Mucosa of stomach (tissue), 1 donor: ENCODE data around the gene RNASE4.

Source experiments
- H3K27me3 ChIP-seq: one replicate; pipeline ENCODE4 v1.7.0; 2013; ENCODE audit warnings: mild to moderate bottlenecking, low read length; ENCODE audit not compliant: control insufficient read depth, insufficient read depth
- H3K36me3 ChIP-seq: one replicate; pipeline ENCODE4 v1.7.0; 2013; ENCODE audit warnings: low read length; ENCODE audit not compliant: control insufficient read depth, insufficient read depth
- H3K4me1 ChIP-seq: one replicate; pipeline ENCODE4 v1.7.0; 2013; ENCODE audit warnings: mild to moderate bottlenecking, low read length; ENCODE audit not compliant: control insufficient read depth, insufficient read depth
- H3K4me3 ChIP-seq: one replicate; pipeline ENCODE4 v1.7.0; 2013; ENCODE audit warnings: low read length
- H3K9ac ChIP-seq: one replicate; pipeline ENCODE4 v1.7.0; 2013; ENCODE audit warnings: mild to moderate bottlenecking, low read length, moderate library complexity
- H3K9me3 ChIP-seq: one replicate; pipeline ENCODE4 v1.7.0; 2013; ENCODE audit warnings: mild to moderate bottlenecking, low read length, moderate library complexity; ENCODE audit not compliant: control insufficient read depth
- donor health status: Pancreatic carcinoma.

Gene RNASE4

DNA sequence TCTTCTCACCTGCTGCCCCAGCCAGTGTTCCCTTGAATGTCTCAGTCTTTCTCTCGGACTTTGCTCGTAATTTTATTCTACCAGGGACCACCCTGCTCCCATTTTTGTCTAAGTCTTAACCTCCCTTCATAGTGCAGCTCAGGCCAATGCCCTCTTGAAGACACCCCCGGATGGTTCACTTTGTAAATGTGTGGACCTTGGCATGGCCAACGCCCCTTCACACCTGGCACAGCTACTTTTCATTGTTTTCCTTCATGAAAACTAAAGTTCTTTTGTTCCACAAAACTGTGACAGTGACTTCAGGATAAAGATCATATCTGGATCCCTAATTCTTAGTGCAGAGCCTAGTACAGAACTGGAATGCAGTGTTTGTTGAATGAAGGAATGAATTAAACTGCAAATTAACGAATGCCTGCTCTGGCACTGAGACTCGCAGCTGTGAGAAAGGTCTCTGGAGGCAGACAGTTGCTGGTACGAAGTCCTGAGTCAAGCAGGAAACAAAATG lies 3.5 kb upstream of the RNASE4 start:
- H3K9ac ChIP-seq: peak overlapping the region; percentile 99
- no peaks in the 10 kb centered on the region for H3K36me3 ChIP-seq
- peaks cover 20% of the 10 kb centered on the region for H3K4me1 ChIP-seq
- no peaks in the 10 kb centered on the region for H3K27me3 ChIP-seq
- H3K4me3 ChIP-seq: peak overlapping the region; percentile 91
- H3K9me3 ChIP-seq: no peaks in the 10 kb centered on the region

DNA sequence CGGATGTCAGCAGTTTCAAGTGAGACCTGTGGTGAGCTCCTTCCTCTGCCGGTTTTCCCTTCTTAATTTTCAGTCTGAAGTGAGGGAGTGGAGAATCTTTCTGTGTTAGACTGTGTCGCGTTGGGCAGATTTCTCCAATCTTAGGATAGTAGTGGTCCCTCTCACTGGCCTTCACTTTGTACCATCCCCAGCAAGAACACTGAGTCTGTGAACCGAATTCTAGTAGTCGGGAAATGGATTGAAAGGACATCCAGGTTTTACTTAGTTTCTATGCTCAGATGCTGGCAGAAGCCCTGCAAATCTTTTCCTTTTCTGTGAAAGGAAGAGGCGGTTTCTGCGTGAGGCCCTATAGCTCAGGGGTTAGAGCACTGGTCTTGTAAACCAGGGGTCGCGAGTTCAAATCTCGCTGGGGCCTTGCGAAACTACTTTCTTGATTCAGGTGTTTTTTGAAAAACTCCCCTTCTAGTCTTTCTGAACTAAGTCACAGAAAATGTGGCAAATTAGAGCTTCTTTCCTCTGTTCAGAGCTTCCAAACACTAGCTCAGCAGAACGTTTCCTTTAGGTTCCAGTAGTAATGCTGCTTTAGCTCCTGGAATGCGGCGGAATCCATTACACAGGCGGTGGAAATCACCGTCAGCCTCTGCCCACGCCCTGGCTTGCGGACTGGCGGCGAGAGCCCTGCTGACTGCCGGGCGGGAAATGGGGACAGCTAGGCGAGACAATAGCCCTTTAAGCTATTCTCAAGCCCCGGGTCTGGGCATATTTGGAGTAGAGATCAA lies 2.8 kb upstream of the RNASE4 start:
- peak overlapping the region; percentile 91 for H3K4me3 ChIP-seq
- peak overlapping the region; percentile 99 for H3K9ac ChIP-seq
- no peaks in the 10 kb centered on the region for H3K9me3 ChIP-seq
- no peaks in the 10 kb centered on the region for H3K36me3 ChIP-seq
- no peaks in the 10 kb centered on the region for H3K27me3 ChIP-seq
- peaks cover 20% of the 10 kb centered on the region for H3K4me1 ChIP-seq

DNA sequence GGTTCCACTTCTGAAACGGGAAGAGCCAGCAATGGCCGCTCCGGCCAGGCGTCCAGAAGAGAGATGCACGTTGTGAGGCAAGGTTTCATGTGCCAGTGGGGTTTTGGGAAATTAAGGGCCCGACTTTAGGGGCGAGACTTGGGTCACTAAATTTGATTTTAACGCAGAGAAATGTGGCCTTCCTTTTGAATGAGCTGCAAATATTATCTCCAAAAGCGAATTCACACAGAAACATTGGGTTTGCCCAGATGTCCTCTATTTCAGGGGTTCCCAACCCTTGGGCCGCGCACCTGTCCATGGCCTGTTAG lies 2.3 kb upstream of the RNASE4 start:
- Histone ChIP-seq H3K27me3 (no peaks in the 10 kb centered on the region), H3K9me3 (no peaks in the 10 kb centered on the region), H3K4me1 (peaks cover 20% of the 10 kb centered on the region), H3K36me3 (no peaks in the 10 kb centered on the region), H3K4me3 (peak overlapping the region; percentile 91), H3K9ac (peak overlapping the region; percentile 99)

DNA sequence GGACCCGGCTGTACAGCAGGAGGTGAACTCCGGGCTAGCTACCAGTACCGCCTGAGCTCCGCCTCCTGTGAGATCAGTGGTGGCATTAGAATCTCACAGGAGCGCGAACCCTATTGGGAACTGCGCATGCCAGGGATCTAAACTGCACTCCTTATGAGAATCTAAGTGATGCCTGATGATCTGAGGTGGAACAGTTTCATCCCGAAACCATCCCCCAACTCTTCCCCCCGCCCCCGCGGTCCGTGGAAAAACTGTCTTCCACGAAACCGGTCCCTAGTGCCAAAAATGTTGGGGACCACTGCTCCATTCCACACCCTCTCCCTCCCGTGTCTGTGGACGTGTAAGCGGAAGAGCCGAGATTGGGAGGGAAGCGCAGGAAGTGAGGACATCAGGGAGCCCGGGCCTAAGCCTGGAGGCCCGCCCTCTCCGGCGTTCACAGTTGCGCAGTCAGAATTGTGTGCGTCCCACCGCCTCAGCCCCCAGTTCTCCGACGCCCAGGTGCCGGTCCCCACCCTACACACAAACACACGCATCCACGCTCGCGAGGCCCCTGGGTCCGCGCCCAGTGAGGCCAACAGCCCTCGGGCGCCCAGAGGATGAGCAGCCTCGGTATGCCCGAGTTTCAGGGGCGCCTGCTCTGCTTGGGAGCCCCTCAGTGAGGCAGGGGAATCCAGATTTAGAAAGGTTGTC lies 1.8 kb upstream of the RNASE4 start:
- Histone ChIP-seq H3K4me3 (peak overlapping the region; percentile 91), H3K36me3 (no peaks in the 10 kb centered on the region), H3K4me1 (peaks cover 20% of the 10 kb centered on the region), H3K27me3 (no peaks in the 10 kb centered on the region), H3K9me3 (no peaks in the 10 kb centered on the region), H3K9ac (peak overlapping the region; percentile 99)

DNA sequence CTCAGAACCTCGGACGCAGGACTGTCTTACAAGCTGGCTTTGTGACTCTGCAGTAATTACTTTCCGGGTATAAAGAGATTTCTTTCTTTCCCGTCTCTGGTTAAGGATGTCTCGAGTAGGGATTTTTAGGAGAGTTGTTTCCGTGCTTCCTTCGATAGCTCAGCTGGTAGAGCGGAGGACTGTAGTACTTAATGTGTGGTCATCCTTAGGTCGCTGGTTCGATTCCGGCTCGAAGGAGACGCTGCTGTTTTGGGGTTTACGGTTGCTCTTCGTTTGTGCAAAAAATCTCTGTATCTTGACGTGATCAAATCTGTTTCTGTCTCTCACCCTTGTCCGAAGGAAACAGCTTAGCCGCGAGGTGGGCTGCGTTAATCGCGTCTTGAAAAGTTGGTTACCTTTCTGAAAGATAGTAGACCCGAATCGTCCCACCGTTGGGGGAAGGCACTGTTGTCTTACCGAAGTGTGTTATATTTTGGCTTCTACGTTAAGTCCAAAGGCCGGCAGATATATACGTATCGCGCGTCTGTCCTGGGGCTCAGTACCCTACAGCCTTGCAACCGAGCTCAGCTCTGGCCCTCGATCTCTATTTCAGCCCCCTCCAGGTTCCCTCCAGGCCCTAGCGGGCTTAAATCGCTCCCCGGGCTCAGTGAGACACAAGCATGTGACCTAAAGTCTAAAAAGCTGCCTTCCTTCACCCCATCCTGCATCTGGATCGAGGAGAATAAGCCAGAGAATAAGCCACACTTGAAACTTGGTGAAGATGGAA lies 1.1 kb upstream of the RNASE4 start:
- peaks cover 27% of the 10 kb centered on the region for H3K4me1 ChIP-seq
- H3K4me3 ChIP-seq: peak overlapping the region; percentile 91
- H3K27me3 ChIP-seq: no peaks in the 10 kb centered on the region
- peak overlapping the region; percentile 99 for H3K9ac ChIP-seq
- no peaks in the 10 kb centered on the region for H3K9me3 ChIP-seq
- no peaks in the 10 kb centered on the region for H3K36me3 ChIP-seq

DNA sequence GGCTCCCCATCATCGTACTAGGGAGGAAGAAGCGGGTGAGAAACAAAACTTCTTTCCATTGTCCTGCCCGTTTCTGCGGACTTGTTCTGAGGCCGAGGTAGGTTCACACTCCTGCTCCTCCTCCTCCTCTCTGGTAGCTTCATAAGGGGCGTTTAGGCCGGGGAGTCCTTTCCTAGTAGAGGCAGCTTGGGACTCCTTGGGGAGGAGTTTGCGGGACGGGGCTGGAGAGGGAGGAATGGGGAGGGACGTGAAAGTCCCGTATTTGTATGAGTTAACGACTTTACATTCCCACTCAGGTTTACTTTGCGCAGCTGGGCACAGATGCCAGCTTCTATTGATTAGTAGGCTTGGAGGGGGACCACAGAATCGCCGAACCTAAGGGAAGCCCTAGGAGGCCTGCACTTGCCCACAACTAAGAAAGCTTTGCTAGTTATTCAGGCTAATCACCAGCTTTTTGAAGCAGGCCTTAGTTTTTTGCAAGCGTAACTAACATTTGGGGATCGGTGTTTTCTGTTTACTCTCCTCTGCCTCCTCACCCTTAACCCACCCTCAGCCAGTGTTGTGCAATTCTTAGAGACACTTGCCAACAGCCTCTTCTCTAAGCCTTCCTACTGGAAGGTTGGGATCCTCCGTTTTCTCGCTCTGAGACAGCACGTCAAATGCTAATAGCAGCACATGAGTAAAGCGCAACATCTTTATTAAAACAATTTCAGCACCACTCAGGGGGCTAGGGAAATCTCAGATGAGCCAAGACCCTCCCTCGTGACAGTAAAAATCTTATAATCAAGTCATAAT lies 499 bp downstream of the RNASE4 start:
- peak overlapping the region; percentile 99 for H3K9ac ChIP-seq
- H3K27me3 ChIP-seq: no peaks in the 10 kb centered on the region
- H3K36me3 ChIP-seq: no peaks in the 10 kb centered on the region
- H3K9me3 ChIP-seq: no peaks in the 10 kb centered on the region
- peaks cover 34% of the 10 kb centered on the region for H3K4me1 ChIP-seq
- peak overlapping the region; percentile 57 for H3K4me3 ChIP-seq

DNA sequence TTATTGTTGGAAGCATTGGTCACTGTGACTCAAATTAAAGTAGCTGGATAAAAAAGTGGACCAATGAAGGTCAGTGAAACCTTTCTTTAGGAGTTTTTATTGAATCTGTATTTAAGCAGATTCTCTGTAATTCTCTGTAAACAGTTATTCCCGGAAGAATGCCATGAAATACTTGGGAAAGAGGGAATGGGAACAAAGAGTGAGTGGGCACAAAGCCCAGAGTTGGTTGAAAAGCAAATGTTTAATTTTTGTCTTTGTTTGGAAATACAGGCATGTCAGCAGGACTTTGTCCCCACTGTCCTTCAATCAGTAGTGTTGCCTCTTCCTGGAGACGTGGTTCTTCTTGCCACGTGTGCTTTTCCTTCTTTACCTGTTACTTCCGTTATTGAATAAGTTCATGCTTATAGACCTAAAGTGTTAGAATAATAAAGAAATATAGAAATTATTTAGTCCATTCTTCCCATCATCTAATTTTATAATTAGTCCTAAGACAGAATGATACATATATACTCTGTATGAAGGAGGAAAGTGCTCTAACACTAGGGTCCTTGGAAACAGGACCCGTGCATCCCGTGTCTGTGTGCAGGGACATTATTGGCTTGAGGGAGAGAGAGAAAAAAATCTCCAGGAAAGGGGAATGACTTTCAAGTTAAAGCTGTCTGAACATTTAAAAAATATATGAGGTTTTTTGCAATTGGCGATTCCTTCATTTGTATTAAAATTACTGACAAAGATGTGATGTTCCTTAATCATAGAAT lies 2.2 kb downstream of the RNASE4 start:
- no peaks in the 10 kb centered on the region for H3K36me3 ChIP-seq
- H3K9ac ChIP-seq: peak overlapping the region; percentile 99
- no peaks in the 10 kb centered on the region for H3K9me3 ChIP-seq
- H3K4me3 ChIP-seq: peak overlapping the region; percentile 38
- H3K4me1 ChIP-seq: peaks cover 28% of the 10 kb centered on the region
- no peaks in the 10 kb centered on the region for H3K27me3 ChIP-seq

DNA sequence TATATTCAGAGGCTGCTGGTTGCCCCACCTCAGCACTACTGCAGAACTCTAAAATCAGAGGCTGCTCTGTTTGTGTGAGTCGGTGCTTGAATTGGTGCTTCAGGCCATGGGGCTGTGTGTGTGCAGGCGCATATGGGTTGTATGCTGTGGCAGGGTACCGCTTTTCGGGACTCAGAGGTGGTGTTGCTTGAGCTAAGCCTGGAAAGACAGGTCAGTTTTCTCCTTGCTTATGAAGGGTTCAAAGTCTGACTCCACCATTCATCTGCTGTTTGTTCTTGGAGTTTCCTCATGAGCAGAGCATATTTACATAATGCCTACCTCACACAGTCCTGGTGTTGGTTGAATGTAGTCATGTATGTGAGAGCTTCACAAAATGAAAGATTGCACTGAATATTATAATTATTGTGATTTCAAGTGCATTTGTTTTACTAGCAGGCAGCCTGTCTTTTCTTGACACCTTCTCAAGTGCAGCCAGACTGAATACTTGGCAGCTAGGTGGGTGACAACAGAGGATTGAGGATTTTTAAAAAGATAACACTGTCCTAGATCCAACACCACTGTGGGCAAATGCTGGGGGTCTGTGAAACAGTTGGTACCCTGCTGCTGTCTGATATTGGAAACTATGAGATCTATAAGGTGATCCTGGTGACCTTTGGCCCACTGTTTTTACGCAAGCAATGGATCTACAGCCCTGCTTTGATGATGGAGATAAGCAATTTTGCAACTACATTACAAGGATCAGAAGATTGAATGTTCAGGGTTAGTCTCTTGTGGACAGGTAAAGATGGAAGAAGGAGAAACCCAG lies 3.2 kb downstream of the RNASE4 start:
- no peak overlapping the region for H3K4me3 ChIP-seq
- H3K9me3 ChIP-seq: no peaks in the 10 kb centered on the region
- peaks cover 28% of the 10 kb centered on the region for H3K4me1 ChIP-seq
- H3K36me3 ChIP-seq: peaks cover 4% of the 10 kb centered on the region
- H3K9ac ChIP-seq: peak overlapping the region; percentile 47
- H3K27me3 ChIP-seq: no peaks in the 10 kb centered on the region

DNA sequence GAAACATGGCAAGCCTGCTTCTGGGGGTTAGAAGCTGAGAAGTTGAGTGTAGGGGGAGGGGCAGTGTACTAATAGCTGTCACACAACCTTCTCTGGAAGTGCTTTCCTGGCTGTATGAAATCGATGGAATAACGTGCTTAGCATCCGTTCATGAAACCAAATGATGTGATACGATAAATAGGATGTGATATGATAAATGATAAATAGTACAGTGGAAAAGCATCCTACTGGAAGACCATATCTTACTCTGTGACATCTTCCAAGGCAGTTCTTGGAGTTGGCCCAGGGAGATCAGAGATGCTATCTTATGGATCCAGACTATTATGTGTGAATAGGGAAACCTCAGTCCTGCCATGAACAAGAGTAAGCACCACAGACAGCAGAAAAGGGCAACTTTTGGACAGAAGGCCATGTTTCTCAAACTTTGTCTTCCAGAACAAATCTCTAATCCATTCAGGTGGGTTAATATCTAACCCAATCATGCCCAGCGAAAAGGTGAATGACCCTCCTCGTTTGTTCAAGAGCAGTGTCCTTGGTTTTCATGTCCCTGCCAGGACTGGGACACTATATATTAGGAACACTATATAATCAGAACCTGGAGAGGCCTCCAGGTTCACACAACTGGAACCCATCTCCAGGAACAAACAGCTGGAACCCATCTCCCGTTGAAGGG lies 3.9 kb downstream of the RNASE4 start, which contains the start of gene ANG:
Gene ANG (plus strand): TSS at position 598 of the 673 bp plus-strand sequence. CDS start 4,801 bp downstream, outside the sequence.
- no peak within 1 kb of the TSS for H3K4me3 ChIP-seq
- peaks cover 4% of the 10 kb centered on the region for H3K36me3 ChIP-seq
- no peaks in the 10 kb centered on the region for H3K9me3 ChIP-seq
- H3K9ac ChIP-seq: peak within 1 kb of the TSS; percentile 38
- peaks cover 28% of the 10 kb centered on the region for H3K4me1 ChIP-seq
- no peaks in the 10 kb centered on the region for H3K27me3 ChIP-seq
